HL-60 (cell line): ENCODE data around the gene GDPD5.

Experiments
- GABPA ChIP-seq: IDR thresholded peaks from 2 replicates; pipeline ENCODE4 v1.6.1; 2012; ENCODE audit warnings: low read depth
- POLR2AphosphoS5 ChIP-seq: IDR thresholded peaks from 2 replicates; pipeline ENCODE4 v1.6.1; 2012; ENCODE audit warnings: low read depth
- SPI1 ChIP-seq: IDR thresholded peaks from 2 replicates; pipeline ENCODE4 v1.6.1; 2012; ENCODE audit warnings: low read depth, mild to moderate bottlenecking, borderline replicate concordance
- TF ChIP-seq, protein P1 (sequence below): IDR thresholded peaks from one replicate; pipeline ENCODE4 v1.5.1; 2011; ENCODE audit warnings: low read length, control low read depth, inconsistent platforms; ENCODE audit not compliant: insufficient read depth
- TF ChIP-seq, protein P2 (sequence below): IDR thresholded peaks from 2 replicates; pipeline ENCODE4 v1.6.1; 2012; ENCODE audit warnings: low read depth; ENCODE audit not compliant: insufficient replicate concordance

DNA sequence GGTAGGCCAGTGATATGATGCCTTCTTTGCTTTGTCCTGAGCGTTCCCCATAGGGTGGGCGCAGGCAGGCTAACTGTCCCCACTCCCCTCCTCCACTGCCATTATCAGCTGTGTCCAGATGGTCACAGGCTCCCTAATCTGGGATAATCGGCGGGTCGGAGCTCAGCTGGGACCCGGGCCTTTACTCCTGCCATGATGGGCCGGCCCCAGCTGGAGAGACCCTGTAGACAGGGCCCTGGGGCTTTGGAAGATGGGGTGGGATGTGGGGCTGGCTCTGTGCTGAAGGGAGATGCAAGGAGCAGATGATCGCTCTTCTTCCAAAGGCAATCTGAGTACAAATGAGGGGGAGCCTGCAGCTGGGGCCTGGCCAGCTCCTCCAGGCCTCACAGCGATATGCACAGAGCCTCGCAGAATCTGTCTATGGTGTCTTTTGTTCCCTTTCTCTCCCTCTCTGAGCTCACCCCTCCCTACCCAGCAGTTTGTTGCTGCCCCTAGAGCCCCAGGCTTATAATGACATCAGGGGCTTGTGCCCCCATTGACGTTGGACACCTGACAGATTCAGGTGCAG, 104.6 kb downstream of the GDPD5 start:
- TF ChIP-seq, protein P1, sequence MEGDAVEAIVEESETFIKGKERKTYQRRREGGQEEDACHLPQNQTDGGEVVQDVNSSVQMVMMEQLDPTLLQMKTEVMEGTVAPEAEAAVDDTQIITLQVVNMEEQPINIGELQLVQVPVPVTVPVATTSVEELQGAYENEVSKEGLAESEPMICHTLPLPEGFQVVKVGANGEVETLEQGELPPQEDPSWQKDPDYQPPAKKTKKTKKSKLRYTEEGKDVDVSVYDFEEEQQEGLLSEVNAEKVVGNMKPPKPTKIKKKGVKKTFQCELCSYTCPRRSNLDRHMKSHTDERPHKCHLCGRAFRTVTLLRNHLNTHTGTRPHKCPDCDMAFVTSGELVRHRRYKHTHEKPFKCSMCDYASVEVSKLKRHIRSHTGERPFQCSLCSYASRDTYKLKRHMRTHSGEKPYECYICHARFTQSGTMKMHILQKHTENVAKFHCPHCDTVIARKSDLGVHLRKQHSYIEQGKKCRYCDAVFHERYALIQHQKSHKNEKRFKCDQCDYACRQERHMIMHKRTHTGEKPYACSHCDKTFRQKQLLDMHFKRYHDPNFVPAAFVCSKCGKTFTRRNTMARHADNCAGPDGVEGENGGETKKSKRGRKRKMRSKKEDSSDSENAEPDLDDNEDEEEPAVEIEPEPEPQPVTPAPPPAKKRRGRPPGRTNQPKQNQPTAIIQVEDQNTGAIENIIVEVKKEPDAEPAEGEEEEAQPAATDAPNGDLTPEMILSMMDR: no peak
- TF ChIP-seq, protein P2, sequence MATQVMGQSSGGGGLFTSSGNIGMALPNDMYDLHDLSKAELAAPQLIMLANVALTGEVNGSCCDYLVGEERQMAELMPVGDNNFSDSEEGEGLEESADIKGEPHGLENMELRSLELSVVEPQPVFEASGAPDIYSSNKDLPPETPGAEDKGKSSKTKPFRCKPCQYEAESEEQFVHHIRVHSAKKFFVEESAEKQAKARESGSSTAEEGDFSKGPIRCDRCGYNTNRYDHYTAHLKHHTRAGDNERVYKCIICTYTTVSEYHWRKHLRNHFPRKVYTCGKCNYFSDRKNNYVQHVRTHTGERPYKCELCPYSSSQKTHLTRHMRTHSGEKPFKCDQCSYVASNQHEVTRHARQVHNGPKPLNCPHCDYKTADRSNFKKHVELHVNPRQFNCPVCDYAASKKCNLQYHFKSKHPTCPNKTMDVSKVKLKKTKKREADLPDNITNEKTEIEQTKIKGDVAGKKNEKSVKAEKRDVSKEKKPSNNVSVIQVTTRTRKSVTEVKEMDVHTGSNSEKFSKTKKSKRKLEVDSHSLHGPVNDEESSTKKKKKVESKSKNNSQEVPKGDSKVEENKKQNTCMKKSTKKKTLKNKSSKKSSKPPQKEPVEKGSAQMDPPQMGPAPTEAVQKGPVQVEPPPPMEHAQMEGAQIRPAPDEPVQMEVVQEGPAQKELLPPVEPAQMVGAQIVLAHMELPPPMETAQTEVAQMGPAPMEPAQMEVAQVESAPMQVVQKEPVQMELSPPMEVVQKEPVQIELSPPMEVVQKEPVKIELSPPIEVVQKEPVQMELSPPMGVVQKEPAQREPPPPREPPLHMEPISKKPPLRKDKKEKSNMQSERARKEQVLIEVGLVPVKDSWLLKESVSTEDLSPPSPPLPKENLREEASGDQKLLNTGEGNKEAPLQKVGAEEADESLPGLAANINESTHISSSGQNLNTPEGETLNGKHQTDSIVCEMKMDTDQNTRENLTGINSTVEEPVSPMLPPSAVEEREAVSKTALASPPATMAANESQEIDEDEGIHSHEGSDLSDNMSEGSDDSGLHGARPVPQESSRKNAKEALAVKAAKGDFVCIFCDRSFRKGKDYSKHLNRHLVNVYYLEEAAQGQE: no peak
- no peak for TF ChIP-seq POLR2AphosphoS5
- TF ChIP-seq GABPA: no peak
- TF ChIP-seq SPI1: no peak
